ENCODE data around the gene AGAP3.

Gene AGAP3

GRCh38 chr7:151074817-151075661 is 11.2 kb upstream of the AGAP3 start:
- no peak for DNase-seq

- DNase-seq: no peak
These were observed 10.7 kb upstream of the AGAP3 start for GRCh38 chr7:151075662-151075971.

- no peak for DNase-seq
These were observed 10.3 kb upstream of the AGAP3 start for GRCh38 chr7:151075978-151076426.

- no peak for DNase-seq
These were observed 9.2 kb upstream of the AGAP3 start for GRCh38 chr7:151076863-151077704.

GRCh38 chr7:151077705-151078232 is 8.5 kb upstream of the AGAP3 start:
- no peak for DNase-seq

- no peak for DNase-seq
These were observed 7.8 kb upstream of the AGAP3 start for GRCh38 chr7:151078233-151079040.

- no peak for DNase-seq
These were observed 6.9 kb upstream of the AGAP3 start for GRCh38 chr7:151079199-151079910.

GRCh38 chr7:151080067-151080521 is 6.2 kb upstream of the AGAP3 start:
- DNase-seq: no peak

GRCh38 chr7:151080522-151081169 is 5.6 kb upstream of the AGAP3 start, which contains the start of gene FASTK:
Gene FASTK (minus strand): TSS chr7:151080809. CDS start chr7:151080766, 43 bp downstream.
- DNase-seq: peak; percentile 86

- DNase-seq: no peak
These were observed 4.8 kb upstream of the AGAP3 start for GRCh38 chr7:151081170-151082101.

- DNase-seq: no peak
These were observed 3.9 kb upstream of the AGAP3 start for GRCh38 chr7:151082141-151083070.

GRCh38 chr7:151083071-151083823 is 3.0 kb upstream of the AGAP3 start, which contains the start of gene TMUB1:
Gene TMUB1 (minus strand): TSS chr7:151083493. CDS start chr7:151082563, 930 bp downstream.
- DNase-seq: peak; percentile 57

- no peak for DNase-seq
These were observed 2.5 kb upstream of the AGAP3 start for GRCh38 chr7:151083824-151084160.

- no peak for DNase-seq
These were observed 965 bp upstream of the AGAP3 start for GRCh38 chr7:151085329-151085690.

GRCh38 chr7:151086802-151087244 is 548 bp downstream of the AGAP3 start:
- no peak for DNase-seq

GRCh38 chr7:151087245-151088018 is 1.2 kb downstream of the AGAP3 start:
- no peak for DNase-seq
